Small intestine (tissue), 7 donors: ENCODE measurements around the gene FAM219A. TPM values are rescaled to one million over a fixed set of nuclear protein-coding genes. Genes with fewer than 3 reads are reported as not detected.
"Not testable (repeated sequence)": the region's sequence is repeated elsewhere in the genome, so short reads cannot be mapped to it uniquely, and the experiment has no call there.

Source experiments
- DNase-seq, 2 donors: peaks; one replicate each; pipeline versions ENCODE4 v3.0.0 to v3.0.0-alpha.2; 2013
- FAIRE-seq: peaks from 2 replicates; lab custom pipeline; 2012; peaks lifted over from hg19 to GRCh38; lab: Jason Lieb, UNC
- H3K27ac ChIP-seq, 3 donors: one replicate each; pipeline ENCODE4 v1.5.1; 2013; ENCODE audit warnings: low read length in 2 of 3, mild to moderate bottlenecking in 2 of 3, control low read depth in 1 of 3, inconsistent platforms in 1 of 3, low read depth in 1 of 3, moderate library complexity in 1 of 3
- H3K27me3 ChIP-seq, 3 donors: one replicate each; pipeline ENCODE4 v1.6.1; 2013; ENCODE audit warnings: low read length in 3 of 3, inconsistent platforms in 1 of 3; ENCODE audit not compliant: control insufficient read depth in 3 of 3, insufficient read depth in 3 of 3
- H3K36me3 ChIP-seq, 3 donors: one replicate each; pipeline ENCODE4 v1.6.1; 2013; ENCODE audit warnings: low read length in 3 of 3, inconsistent platforms in 1 of 3, low read depth in 1 of 3, mild to moderate bottlenecking in 1 of 3, moderate library complexity in 1 of 3; ENCODE audit not compliant: control insufficient read depth in 3 of 3, insufficient read depth in 2 of 3
- H3K4me1 ChIP-seq, 3 donors: one replicate each; pipeline ENCODE4 v1.6.1; 2013; ENCODE audit warnings: low read length in 2 of 3, inconsistent platforms in 1 of 3, low read depth in 1 of 3, mild to moderate bottlenecking in 1 of 3, moderate library complexity in 1 of 3; ENCODE audit not compliant: control insufficient read depth in 3 of 3, insufficient read depth in 2 of 3
- H3K4me3 ChIP-seq, 3 donors: one replicate each; pipeline ENCODE4 v1.5.1; 2013; ENCODE audit warnings: low read length in 3 of 3, control low read depth in 1 of 3, inconsistent platforms in 1 of 3, low read depth in 1 of 3, mild to moderate bottlenecking in 1 of 3, moderate library complexity in 1 of 3
- H3K9me3 ChIP-seq, 2 donors: one replicate each; pipeline ENCODE4 v1.6.1; 2013; ENCODE audit warnings: low read depth in 1 of 2, low read length in 1 of 2; ENCODE audit not compliant: control insufficient read depth in 2 of 2, insufficient read depth in 1 of 2
- WGBS, 3 donors: extraction: QIAGEN DNeasy Blood & Tissue Kit; methylation state at CpG; one replicate each; pipeline ENCODE4 v1.1.7; 2013; 5-methylcytosine and 5-hydroxymethylcytosine counted together
- polyA plus RNA-seq, 4 donors: library from polyadenylated mRNA; stranded (reverse) in 3 of 4; unstranded in 1 of 4; fragments of 200-250 nt in 3 of 4; fragments of 120-200 nt in 1 of 4; gene quantifications; one replicate each; pipeline versions ENCODE4 v1.2.1 to v1.2.3, GENCODE V29; 2013
- donor health status: healthy with polysubstance abuse.
- donor health status: control.
- donor health status: control.
- donor health status: Bipolar disorder and iron deficiency.
- donor health status: healthy.

Gene FAM219A
- polyA plus RNA-seq, 4 donors: 2.7 to 9.0 (median 4.5) TPM

DNA sequence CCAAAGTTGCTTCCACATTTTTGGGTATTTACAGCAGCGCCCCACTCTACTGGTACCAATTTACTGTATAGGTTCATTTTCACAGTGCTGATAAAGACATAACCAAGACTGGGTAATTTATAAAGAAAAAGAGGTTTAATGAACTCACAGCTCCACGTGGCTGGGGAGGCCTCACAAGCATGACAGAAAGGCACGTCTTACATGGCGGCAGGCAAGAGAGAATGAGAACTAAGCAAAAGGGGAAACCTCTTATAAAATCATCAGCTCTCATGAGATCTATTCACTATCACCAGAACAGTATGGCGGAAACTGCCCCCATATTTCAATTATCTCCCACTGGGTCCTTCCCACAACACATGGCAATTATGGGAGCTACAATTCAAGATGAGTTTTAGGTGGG lies 89.6 kb downstream of the FAM219A start:
- peaks cover 3 to 70% (median 25%) of the 10 kb centered on the region in 3 donors for H3K36me3 ChIP-seq
- WGBS, 3 donors: 95 to 96% (median 95%) methylated on average over 5 of the region's 5 CpGs
- H3K27me3 ChIP-seq: peaks cover 0 to 18% (median 0%) of the 10 kb centered on the region in 3 donors
- H3K4me3 ChIP-seq, DNase-seq, FAIRE-seq, H3K27ac ChIP-seq: not testable (repeated sequence)
- H3K4me1 ChIP-seq: peaks cover 0 to 24% (median 2%) of the 10 kb centered on the region in 3 donors
- peaks cover 0 to 32% of the 10 kb centered on the region in 2 donors for H3K9me3 ChIP-seq

DNA sequence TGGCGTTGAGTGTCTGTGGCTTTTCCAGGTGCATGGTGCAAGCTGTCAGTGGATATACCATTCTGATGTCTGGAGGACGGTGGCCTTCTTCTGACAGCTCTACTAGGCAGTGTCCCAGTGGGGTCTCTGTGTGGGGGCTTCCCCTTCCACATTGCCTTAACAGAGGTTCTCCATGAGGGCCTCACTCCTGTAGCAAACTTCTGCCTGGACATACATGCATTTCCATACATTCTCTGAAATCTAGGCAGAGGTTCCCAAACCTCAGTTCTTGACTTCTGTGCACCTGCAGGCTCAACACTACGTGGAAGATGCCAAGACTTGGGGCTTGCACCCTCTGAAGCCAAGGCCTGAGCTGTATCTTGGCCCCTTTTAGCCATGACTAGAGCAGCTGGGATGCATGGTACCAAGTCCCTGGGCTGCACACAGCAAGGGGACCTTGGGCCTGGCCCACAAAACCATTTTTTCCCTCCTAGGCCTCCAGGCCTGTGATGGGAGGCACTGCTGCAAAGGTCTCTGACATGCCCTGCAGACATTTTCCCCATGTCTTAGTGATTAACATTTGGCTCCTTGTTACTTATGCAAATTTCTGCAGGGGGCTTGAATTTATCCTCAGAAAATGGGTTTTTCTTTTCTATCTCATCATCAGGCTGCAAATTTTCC lies 90.5 kb downstream of the FAM219A start:
- 92 to 98% (median 92%) methylated on average over 3 of the region's 3 CpGs for WGBS, 3 donors
- not testable (repeated sequence) for FAIRE-seq, H3K27ac ChIP-seq, H3K4me3 ChIP-seq, DNase-seq
- Histone ChIP-seq H3K27me3 (peaks cover 0 to 18% (median 0%) of the 10 kb centered on the region in 3 donors), H3K36me3 (peaks cover 3 to 61% (median 25%) of the 10 kb centered on the region in 3 donors), H3K9me3 (peaks cover 0 to 32% of the 10 kb centered on the region in 2 donors), H3K4me1 (peaks cover 0 to 34% (median 2%) of the 10 kb centered on the region in 3 donors)

DNA sequence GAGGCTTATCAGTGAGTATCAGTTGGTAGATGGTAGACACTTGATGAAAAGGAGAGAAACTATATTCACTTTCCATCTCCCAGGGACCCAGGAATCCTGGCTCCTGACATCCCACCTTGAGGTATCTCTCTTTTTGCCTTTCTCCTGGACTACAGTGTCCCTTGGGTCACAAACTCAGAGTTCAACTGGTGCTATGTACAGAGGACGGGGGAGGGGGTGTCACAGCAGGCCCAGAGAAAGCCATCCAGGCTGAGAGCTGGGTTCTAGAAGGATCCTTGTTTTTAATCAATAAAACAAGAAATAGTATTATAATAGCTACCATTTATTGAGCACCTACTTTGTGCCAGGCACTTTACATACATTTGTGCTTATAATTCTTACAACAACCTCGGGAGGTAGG lies 92.0 kb downstream of the FAM219A start:
- WGBS, 3 donors: 87 to 91% (median 89%) methylated on average over 2 of the region's 2 CpGs
- Histone ChIP-seq H3K9me3 (peaks cover 0 to 19% of the 10 kb centered on the region in 2 donors), H3K27me3 (peaks cover 0 to 9% (median 0%) of the 10 kb centered on the region in 3 donors), H3K4me1 (peaks cover 0 to 40% (median 2%) of the 10 kb centered on the region in 3 donors), H3K27ac (no peak overlapping the region), H3K4me3 (no peak overlapping the region), H3K36me3 (peaks cover 3 to 46% (median 18%) of the 10 kb centered on the region in 3 donors)
- no peak for DNase-seq
- no peak for FAIRE-seq

DNA sequence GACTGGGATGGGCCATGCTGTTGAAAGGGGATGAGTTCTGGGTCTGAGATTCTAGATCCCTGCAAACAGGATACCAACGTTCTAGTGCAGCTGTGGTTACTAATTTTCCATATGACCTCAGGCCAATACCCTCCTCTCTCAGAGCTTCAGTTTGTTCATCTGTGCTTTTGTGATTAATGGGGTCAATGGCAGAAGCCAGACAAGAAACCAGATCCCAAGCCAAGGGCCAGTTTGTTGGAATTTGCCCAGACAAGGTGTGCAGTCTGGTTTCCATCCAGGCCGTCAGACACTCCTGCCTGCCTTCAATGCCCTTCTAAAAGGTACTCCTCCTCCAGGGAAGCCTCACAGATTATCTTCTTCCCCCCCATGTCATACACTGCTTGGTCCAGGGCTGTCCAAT lies 93.1 kb downstream of the FAM219A start:
- no peak for DNase-seq
- peaks cover 0 to 35% (median 2%) of the 10 kb centered on the region in 3 donors for H3K4me1 ChIP-seq
- 51 to 73% (median 65%) methylated on average over 2 of the region's 2 CpGs for WGBS, 3 donors
- FAIRE-seq: no peak
- peaks cover 0 to 35% (median 13%) of the 10 kb centered on the region in 3 donors for H3K36me3 ChIP-seq
- peaks cover 0 to 14% of the 10 kb centered on the region in 2 donors for H3K9me3 ChIP-seq
- no peak overlapping the region for H3K27ac ChIP-seq
- peaks cover 0 to 2% (median 0%) of the 10 kb centered on the region in 3 donors for H3K27me3 ChIP-seq
- no peak overlapping the region for H3K4me3 ChIP-seq

DNA sequence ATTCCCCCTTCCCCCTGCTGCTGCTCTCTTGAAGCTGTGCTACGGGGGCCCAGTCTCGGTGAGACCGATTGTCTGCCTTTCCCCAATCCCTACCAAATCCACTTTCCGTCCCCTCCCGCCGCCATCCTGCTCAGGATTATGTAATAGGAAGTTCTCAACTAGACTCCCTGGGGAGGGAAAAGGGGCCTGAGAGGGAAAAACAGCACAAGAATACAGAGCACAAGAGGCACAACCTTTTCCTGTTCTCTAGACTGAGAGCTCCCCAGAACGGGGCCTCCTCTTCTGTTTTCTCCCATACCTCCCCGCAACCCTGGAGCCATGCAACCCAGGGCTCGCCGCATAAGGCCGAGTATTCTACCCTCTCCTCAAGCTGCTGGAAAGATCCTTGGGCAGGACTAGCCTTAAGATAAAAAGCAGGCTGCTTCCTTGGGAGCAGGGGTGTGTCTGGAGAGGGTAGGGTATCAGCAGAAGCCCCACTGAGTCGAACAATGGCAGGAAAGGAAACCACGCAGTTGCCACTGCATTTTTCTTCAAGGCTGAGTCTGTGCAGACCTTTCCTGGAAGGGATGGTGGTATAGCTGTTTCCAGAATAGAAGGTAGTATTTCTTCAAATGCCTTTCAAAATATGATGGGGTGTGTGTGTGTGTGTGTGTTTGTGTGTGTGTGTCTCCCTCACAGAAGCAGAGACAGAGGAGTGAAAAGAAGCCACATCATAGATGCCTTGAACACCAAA lies 94.6 kb downstream of the FAM219A start:
- Histone ChIP-seq H3K27me3 (no peaks in the 10 kb centered on the region), H3K27ac (peak overlapping the region in 1 of 3 donors; percentile 25), H3K4me3 (no peak overlapping the region), H3K4me1 (peaks cover 0 to 25% (median 0%) of the 10 kb centered on the region in 3 donors), H3K36me3 (peaks cover 0 to 20% (median 5%) of the 10 kb centered on the region in 3 donors), H3K9me3 (peaks cover 0 to 9% of the 10 kb centered on the region in 2 donors)
- DNase-seq (no peak), FAIRE-seq (no peak)
- 60 to 85% (median 73%) methylated on average over 13 of the region's 13 CpGs for whole genome bisulfite sequencing, 3 donors

DNA sequence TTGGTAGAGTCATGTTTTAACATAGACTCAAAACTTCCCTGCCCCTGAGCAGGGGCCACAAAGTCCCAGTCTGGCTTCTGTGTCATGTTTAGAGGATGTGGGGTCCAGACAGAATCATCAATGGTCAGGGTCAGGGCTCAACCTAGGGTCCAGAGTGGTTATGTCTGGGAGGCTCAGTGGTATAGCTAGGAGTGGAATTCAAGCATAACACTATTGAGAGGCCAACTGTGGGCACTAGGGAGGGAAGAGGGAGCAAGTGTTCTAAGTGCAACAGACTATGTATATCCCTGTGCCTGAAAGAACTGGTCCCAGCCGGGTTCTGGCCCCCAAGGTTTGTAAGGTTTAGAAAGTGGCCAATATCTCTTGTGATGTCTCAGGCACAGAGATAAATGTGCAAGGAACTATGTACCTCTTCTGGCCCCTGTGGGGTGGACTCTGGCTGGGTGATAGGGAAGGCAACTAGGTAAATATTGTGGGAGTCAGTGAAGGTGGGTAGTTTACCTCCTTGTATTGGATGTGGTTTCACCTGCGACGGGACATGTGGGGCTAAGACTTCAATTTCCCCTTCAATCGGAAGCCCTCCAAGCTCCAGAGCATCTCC lies 95.7 kb downstream of the FAM219A start:
- Histone ChIP-seq H3K36me3 (peaks cover 0 to 15% (median 5%) of the 10 kb centered on the region in 3 donors), H3K27me3 (no peaks in the 10 kb centered on the region), H3K4me3 (no peak overlapping the region), H3K9me3 (peaks cover 0 to 4% of the 10 kb centered on the region in 2 donors), H3K27ac (peak overlapping the region in 1 of 3 donors; percentile 2), H3K4me1 (peaks cover 0 to 25% (median 0%) of the 10 kb centered on the region in 3 donors)
- peak in 1 of 2 donors; percentile 57 for DNase-seq
- no peak for FAIRE-seq
- WGBS, 3 donors: 72 to 90% (median 74%) methylated on average over 4 of the region's 4 CpGs

DNA sequence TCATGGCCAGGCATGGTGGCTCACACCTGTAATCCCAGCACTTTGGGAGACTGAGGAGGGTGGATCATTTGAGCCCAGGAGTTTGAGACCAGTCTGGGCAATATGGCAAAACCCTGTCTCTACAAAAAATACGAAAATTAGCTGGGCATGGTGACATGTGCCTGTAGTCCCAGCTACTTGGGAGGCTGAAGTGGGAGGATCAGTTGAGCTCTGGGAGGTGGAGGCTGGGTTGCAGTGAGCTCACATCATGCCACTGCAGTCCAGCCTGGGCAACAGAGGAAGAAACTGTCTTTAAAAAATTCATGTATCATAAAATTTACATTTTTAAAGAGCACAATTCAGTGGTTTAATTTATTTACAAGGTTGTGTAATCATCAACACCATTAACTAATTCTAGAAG lies 105.4 kb downstream of the FAM219A start:
- H3K4me1 ChIP-seq, H3K27me3 ChIP-seq, H3K4me3 ChIP-seq, H3K36me3 ChIP-seq, FAIRE-seq, DNase-seq, H3K9me3 ChIP-seq: not testable (repeated sequence)
- WGBS, 3 donors: 65 to 87% (median 75%) methylated on average over 1 of the region's 1 CpG
- peak overlapping the region in 1 of 3 donors; percentile 81 for H3K27ac ChIP-seq

DNA sequence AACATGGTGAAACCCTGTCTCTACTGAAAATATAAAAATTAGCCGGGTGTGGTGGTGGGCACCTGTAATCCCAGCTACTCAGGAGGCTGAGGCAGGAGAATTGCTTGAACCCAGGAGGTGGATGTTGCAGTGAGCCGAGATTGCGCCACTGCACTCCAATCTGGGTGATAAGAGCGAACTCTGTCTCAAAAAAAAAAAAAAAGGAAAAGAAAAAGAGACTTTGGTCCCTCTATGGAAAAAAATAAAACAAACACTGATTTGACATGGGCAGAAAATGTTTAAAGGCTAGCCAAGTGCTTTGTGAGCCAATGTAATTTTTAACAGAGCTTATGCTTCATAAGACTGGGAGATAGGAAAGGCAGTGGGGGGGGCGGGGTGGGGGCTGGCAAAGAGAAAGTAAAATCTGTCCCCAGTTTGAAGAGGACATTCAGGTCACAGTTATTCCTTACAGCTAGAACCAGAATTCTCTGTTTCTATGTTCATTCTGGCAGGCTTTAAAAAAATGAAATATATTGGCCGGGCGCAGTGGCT lies 106.2 kb downstream of the FAM219A start:
- 17 to 73% (median 35%) methylated on average over 7 of the region's 7 CpGs for WGBS, 3 donors
- peak; percentile 83 to 87 for DNase-seq
- peak overlapping the region; percentile 20 to 81 (median 80) for H3K27ac ChIP-seq
- not testable (repeated sequence) for H3K27me3 ChIP-seq, FAIRE-seq, H3K9me3 ChIP-seq, H3K4me3 ChIP-seq, H3K4me1 ChIP-seq, H3K36me3 ChIP-seq
